SK-N-SH (cell line): ENCODE measurements around the gene LPCAT2. TPM values are rescaled to one million over a fixed set of nuclear protein-coding genes. Genes with fewer than 3 reads are reported as not detected.

ENCODE experiments used
- CTCF ChIA-PET: fragments of 300-600, 350-600 bp; formaldehyde crosslinking; extraction: SDS; loops from one replicate; lab custom pipeline; 2021; lab: Yijun Ruan, JAX
- POLR2A ChIA-PET: fragments of 350-600 bp; sonication (Branson Sonifier 250); formaldehyde crosslinking; extraction: SDS; loops from one replicate; lab custom pipeline; 2020; ENCODE audit warnings: antibody characterized with exemption, inconsistent platforms; lab: Yijun Ruan, JAX
- DNase-seq: peaks from one replicate; pipeline ENCODE4 v3.0.0; 2012
- H2AFZ ChIP-seq: fragments of 200-600 bp; sonication (generic); 2 replicates; pipeline ENCODE4 v1.8.1; 2016; ENCODE audit warnings: antibody characterized with exemption, mild to moderate bottlenecking, low read depth
- H3F3A ChIP-seq: fragments of 200-600 bp; sonication (generic); replicated peaks from 2 replicates; pipeline ENCODE3; 2016; ENCODE audit warnings: antibody characterized with exemption, mild to moderate bottlenecking; ENCODE audit not compliant: insufficient read depth
- H3K27ac ChIP-seq, 2 experiments: fragments of 200-500 bp in 1 of 2; fragments of 200-600 bp in 1 of 2; sonication (Bioruptor generic) in 1 of 2; sonication (generic), shearing (Covaris generic) in 1 of 2; 2 replicates each; pipeline versions ENCODE4 v1.5.1 to v1.6.1; 2014 to 2016; ENCODE audit warnings: low read depth in 2 of 2, inconsistent platforms in 1 of 2, low read length in 1 of 2, mild to moderate bottlenecking in 1 of 2, mixed read lengths in 1 of 2
- H3K27me3 ChIP-seq: fragments of 200-600 bp; sonication (generic), shearing (Covaris generic); 2 replicates; pipeline ENCODE4 v1.6.1; 2016; ENCODE audit warnings: mixed run types; ENCODE audit not compliant: insufficient read depth
- H3K36me3 ChIP-seq, 2 experiments: fragments of 200-500 bp in 1 of 2; fragments of 200-600 bp in 1 of 2; sonication (Bioruptor generic) in 1 of 2; sonication (generic) in 1 of 2; replicated peaks in 1 of 2; 2 replicates each; pipeline versions ENCODE3 to v1.5.1; 2014 to 2016; ENCODE audit warnings: low read length in 1 of 2, mild to moderate bottlenecking in 1 of 2; ENCODE audit not compliant: insufficient read depth in 2 of 2, control insufficient read depth in 1 of 2
- H3K4me1 ChIP-seq, 2 experiments: fragments of 200-500 bp in 1 of 2; fragments of 200-600 bp in 1 of 2; sonication (Bioruptor generic) in 1 of 2; sonication (generic), shearing (Covaris generic) in 1 of 2; 2 replicates each; pipeline versions ENCODE4 v1.5.1 to v1.6.1; 2014 to 2016; ENCODE audit warnings: low read depth in 1 of 2, low read length in 1 of 2, mixed run types in 1 of 2; ENCODE audit not compliant: insufficient read depth in 2 of 2, control insufficient read depth in 1 of 2
- H3K4me2 ChIP-seq: fragments of 200-600 bp; sonication (generic), shearing (Covaris generic); 2 replicates; pipeline ENCODE4 v1.6.1; 2017; ENCODE audit warnings: mixed run types
- H3K4me3 ChIP-seq, 2 experiments: fragments of 200-500 bp in 1 of 2; fragments of 200-600 bp in 1 of 2; sonication (Bioruptor generic) in 1 of 2; sonication (generic), shearing (Covaris generic) in 1 of 2; 2 replicates each; pipeline versions ENCODE4 v1.5.1 to v1.8.1; 2014 to 2016; ENCODE audit warnings: low read depth in 2 of 2, inconsistent platforms in 1 of 2, low read length in 1 of 2, mild to moderate bottlenecking in 1 of 2, mixed read lengths in 1 of 2, moderate library complexity in 1 of 2
- H3K79me2 ChIP-seq: fragments of 200-600 bp; sonication (generic); 2 replicates; pipeline ENCODE4 v1.8.1; 2017; ENCODE audit warnings: mild to moderate bottlenecking; ENCODE audit not compliant: insufficient read depth
- H3K9ac ChIP-seq: fragments of 200-600 bp; sonication (generic); 2 replicates; pipeline ENCODE4 v1.6.1; 2017; ENCODE audit warnings: mixed run types
- H3K9me2 ChIP-seq: fragments of 200-600 bp; sonication (generic); 2 replicates; pipeline ENCODE4 v1.6.1; 2017; ENCODE audit warnings: mixed run types
- H3K9me3 ChIP-seq: fragments of 200-600 bp; sonication (generic); 2 replicates; pipeline ENCODE4 v1.6.1; 2017; ENCODE audit warnings: mixed run types, mild to moderate bottlenecking, moderate library complexity
- H4K20me1 ChIP-seq: fragments of 200-600 bp; sonication (generic); 2 replicates; pipeline ENCODE4 v1.6.1; 2017; ENCODE audit warnings: mild to moderate bottlenecking, mixed run types; ENCODE audit not compliant: insufficient read depth
- CHD2 ChIP-seq: fragments of 150-350 bp; IDR thresholded peaks from 2 replicates; pipeline ENCODE4 v1.6.1; 2018; ENCODE audit warnings: low read length; ENCODE audit not compliant: partially characterized antibody
- ELF1 ChIP-seq: IDR thresholded peaks from 2 replicates; pipeline ENCODE4 v1.4.0; 2012
- EP300 ChIP-seq, 2 experiments: IDR thresholded peaks; 2 replicates each; pipeline versions ENCODE4 v1.4.0 to v1.6.1; 2012; ENCODE audit warnings: borderline replicate concordance in 1 of 2, low read depth in 1 of 2, low read length in 1 of 2
- EZH2phosphoT487 ChIP-seq: fragments of 200-600 bp; sonication (generic); IDR thresholded peaks from 2 replicates; pipeline ENCODE4 v1.6.1; 2017; ENCODE audit warnings: low read depth, mixed run types, mild to moderate bottlenecking, antibody characterized with exemption, moderate library complexity, borderline replicate concordance
- FOSL2 ChIP-seq: IDR thresholded peaks from 2 replicates; pipeline ENCODE4 v1.4.0; 2012; ENCODE audit warnings: low read depth, mild to moderate bottlenecking, moderate library complexity, borderline replicate concordance
- FOXJ3 ChIP-seq: sonication (generic); formaldehyde crosslinking; IDR thresholded peaks from 2 replicates; pipeline ENCODE4 v1.5.1; 2020; ENCODE audit warnings: mild to moderate bottlenecking, missing genetic modification reagents
- FOXM1 ChIP-seq: IDR thresholded peaks from 2 replicates; pipeline ENCODE4 v1.4.0; 2012; ENCODE audit warnings: low read depth, mild to moderate bottlenecking
- JUND ChIP-seq: IDR thresholded peaks from 2 replicates; pipeline ENCODE4 v1.4.0; 2012
- NRF1 ChIP-seq: IDR thresholded peaks from 2 replicates; pipeline ENCODE4 v1.6.1; 2012; ENCODE audit warnings: low read depth, mild to moderate bottlenecking, low read length
- POLR2AphosphoS5 ChIP-seq: IDR thresholded peaks from 2 replicates; pipeline ENCODE4 v1.6.1; 2012; ENCODE audit warnings: low read depth, low read length
- SMC3 ChIP-seq: IDR thresholded peaks from 2 replicates; pipeline ENCODE4 v1.6.1; 2012; ENCODE audit warnings: low read depth, low read length, improper control_type of control experiment
- TAF1 ChIP-seq: IDR thresholded peaks from 2 replicates; pipeline ENCODE4 v1.6.1; 2012; ENCODE audit warnings: low read depth, mild to moderate bottlenecking, low read length, moderate library complexity, borderline replicate concordance
- TEAD4 ChIP-seq: IDR thresholded peaks from 2 replicates; pipeline ENCODE4 v1.4.0; 2012; ENCODE audit warnings: mild to moderate bottlenecking, borderline replicate concordance; ENCODE audit not compliant: insufficient read depth
- WGBS: methylation state at CpG from one replicate; pipeline ENCODE4 v1.1.6; 2017; ENCODE audit warnings: low lambda C conversion rate; 5-methylcytosine and 5-hydroxymethylcytosine counted together
- polyA plus RNA-seq, 3 experiments: library from polyadenylated mRNA; depleted of rRNA; stranded (reverse); fragments of >200 nt; gene quantifications; 2 replicates each; pipeline ENCODE4 v1.2.3, GENCODE V29; 2012
- TF ChIP-seq, protein P1 (sequence below): IDR thresholded peaks from 2 replicates; pipeline ENCODE4 v1.4.0; 2012; ENCODE audit warnings: low read depth
- TF ChIP-seq, protein P2 (sequence below): fragments of 150-350 bp; IDR thresholded peaks from 2 replicates; pipeline ENCODE4 v1.6.1; 2016; ENCODE audit warnings: mild to moderate bottlenecking, low read depth, low read length

LPCAT2 gene
- polyA plus RNA-seq, 1 of the 3 experiments (the other 2 are of a cell fraction), result 9.1 TPM

GRCh38 chr16:55498101-55498500, 10.8 kb upstream of the LPCAT2 start:
- Histone ChIP-seq H3K4me3 (no peak overlapping the region), H4K20me1 (no peaks in the 10 kb centered on the region), H3K27me3 (no peaks in the 10 kb centered on the region), H3F3A (peaks cover 91% of the 10 kb centered on the region), H3K4me2 (0 out of 2 replicates have a peak overlapping the region, but pooled peaks have one; percentile 8), H3K9me2 (no peaks in the 10 kb centered on the region), H3K9ac (no peak overlapping the region; the same call in 1 of the 2 replicates), H3K36me3 (peaks cover 54 to 73% of the 10 kb centered on the region in 2 experiments), H3K79me2 (peaks cover 10% of the 10 kb centered on the region; the same call in 1 of the 2 replicates), H3K9me3 (no peaks in the 10 kb centered on the region), H2AFZ (no peak overlapping the region), H3K4me1 (peaks cover 66 to 79% of the 10 kb centered on the region in 2 experiments), H3K27ac (peak overlapping the region; percentile 67 to 94)
- DNase-seq, result no peak
- 69% methylated on average over 3 of the region's 6 CpGs for WGBS
- CTCF ChIA-PET, result interaction anchor here (2.2 kb wide), 1 partner anchor 33 kb away, joined by 11 read pairs; no protein-coding TSS in a partner anchor
- TF ChIP-seq ELF1 (no peak), EZH2phosphoT487 (no peak), CHD2 (no peak), FOSL2 (no peak)
- TF ChIP-seq, protein P1, sequence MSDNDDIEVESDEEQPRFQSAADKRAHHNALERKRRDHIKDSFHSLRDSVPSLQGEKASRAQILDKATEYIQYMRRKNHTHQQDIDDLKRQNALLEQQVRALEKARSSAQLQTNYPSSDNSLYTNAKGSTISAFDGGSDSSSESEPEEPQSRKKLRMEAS, result no peak
- TF ChIP-seq, protein P2, sequence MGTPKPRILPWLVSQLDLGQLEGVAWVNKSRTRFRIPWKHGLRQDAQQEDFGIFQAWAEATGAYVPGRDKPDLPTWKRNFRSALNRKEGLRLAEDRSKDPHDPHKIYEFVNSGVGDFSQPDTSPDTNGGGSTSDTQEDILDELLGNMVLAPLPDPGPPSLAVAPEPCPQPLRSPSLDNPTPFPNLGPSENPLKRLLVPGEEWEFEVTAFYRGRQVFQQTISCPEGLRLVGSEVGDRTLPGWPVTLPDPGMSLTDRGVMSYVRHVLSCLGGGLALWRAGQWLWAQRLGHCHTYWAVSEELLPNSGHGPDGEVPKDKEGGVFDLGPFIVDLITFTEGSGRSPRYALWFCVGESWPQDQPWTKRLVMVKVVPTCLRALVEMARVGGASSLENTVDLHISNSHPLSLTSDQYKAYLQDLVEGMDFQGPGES, result no peak
- POLR2A ChIA-PET, result no interaction called here

DNA sequence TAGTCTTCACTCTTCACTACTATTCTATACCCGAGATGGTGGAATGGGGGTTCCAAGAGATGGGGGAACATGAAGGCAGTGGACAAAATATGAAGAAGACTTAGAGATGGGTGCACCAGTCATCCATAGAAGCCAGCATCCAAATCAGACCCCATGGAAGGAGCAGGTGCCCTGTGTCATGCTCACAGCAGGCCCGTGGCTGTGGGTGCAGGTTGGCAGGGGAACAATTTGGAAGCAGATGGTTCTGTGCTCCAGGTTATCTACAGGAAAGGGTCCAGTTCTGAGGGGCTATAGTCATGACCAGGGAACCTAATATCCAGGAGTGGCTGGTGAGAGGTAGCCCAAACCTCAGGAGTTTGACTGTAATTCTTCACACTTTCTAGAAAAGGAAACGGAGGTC, 9.6 kb upstream of the LPCAT2 start:
- Histone ChIP-seq H3F3A (peaks cover 89% of the 10 kb centered on the region), H3K9me3 (no peaks in the 10 kb centered on the region), H3K9ac (peak overlapping the region; percentile 57; the same call in 1 of the 2 replicates), H3K9me2 (no peaks in the 10 kb centered on the region), H3K27me3 (no peaks in the 10 kb centered on the region), H3K4me1 (peaks cover 67 to 85% of the 10 kb centered on the region in 2 experiments), H4K20me1 (no peaks in the 10 kb centered on the region), H3K4me3 (no peak overlapping the region), H2AFZ (no peak overlapping the region), H3K27ac (peak overlapping the region; percentile 85 to 94), H3K79me2 (peaks cover 10% of the 10 kb centered on the region; the same call in 1 of the 2 replicates), H3K4me2 (peak overlapping the region; percentile 35; the same call in 1 of the 2 replicates), H3K36me3 (peaks cover 56 to 72% of the 10 kb centered on the region in 2 experiments)
- ChIA-PET CTCF (interaction anchor here (1.5 to 3.0 kb wide), 4 partner anchors 18 to 203 kb away, joined by 4 to 10 read pairs (median 10); no protein-coding TSS in a partner anchor), POLR2A (interaction anchor here (4.2 kb wide), 1 partner anchor 162 kb away, joined by 18 read pairs; no protein-coding TSS in a partner anchor)
- 58% methylated on average over 3 of the region's 3 CpGs for WGBS
- TF ChIP-seq TAF1, result no peak
- no peak for TF ChIP-seq SMC3
- no peak for TF ChIP-seq FOSL2
- no peak for TF ChIP-seq POLR2AphosphoS5
- no peak for TF ChIP-seq FOXJ3 (CRISPR knock-in tag)
- no peak for TF ChIP-seq FOXM1
- TF ChIP-seq JUND, result no peak
- TF ChIP-seq NRF1, result no peak
- TF ChIP-seq EP300 (IDR thresholded peaks at IDR 0.05; ENCODE audit: borderline replicate concordance in 1 of 2, low read depth in 1 of 2, low read length in 1 of 2), result no peak
- TF ChIP-seq TEAD4, result no peak
- TF ChIP-seq EZH2phosphoT487, result no peak
- no peak for DNase-seq
